Measurements from ENCODE around the gene USP44.

Gene USP44

DNA sequence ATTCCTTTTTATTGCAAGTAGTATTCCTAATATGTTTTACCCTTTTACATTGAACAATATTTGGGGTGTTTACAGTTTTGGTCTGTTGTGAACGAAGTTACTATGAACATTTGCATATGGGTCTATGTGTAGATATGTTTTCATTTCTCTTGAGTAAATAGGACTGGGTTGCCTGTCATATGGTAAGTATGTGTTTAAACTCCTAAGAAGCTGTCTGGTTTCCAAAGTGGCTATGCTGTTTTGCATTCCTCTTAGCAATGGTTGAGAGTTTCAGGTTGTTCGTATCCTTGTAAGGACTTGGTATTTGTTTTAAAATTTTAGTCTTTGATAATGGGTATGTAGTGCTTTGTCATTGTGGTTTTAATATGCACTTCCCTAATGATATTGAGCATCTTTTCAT is 71.0 kb downstream of the USP44 start:
- no peaks in the 10 kb centered on the region for H3K9me3 ChIP-seq (ENCODE audit: insufficient read depth, low read length)
- H3K27ac ChIP-seq (ENCODE audit: low read length) = no peak overlapping the region
- peaks cover 19% of the 10 kb centered on the region; the same call in 1 of the 2 replicates for H4K20me1 ChIP-seq (ENCODE audit: insufficient read depth, low read length)
- peaks cover 5% of the 10 kb centered on the region for H3K4me1 ChIP-seq (ENCODE audit: low read length)
- H3K27me3 ChIP-seq (ENCODE audit: low read depth, low read length) = no peaks in the 10 kb centered on the region
- H3K4me3 ChIP-seq (ENCODE audit: low read length) = no peak overlapping the region
- H3K9ac ChIP-seq (ENCODE audit: low read length) = no peak overlapping the region
- H3K79me2 ChIP-seq (ENCODE audit: low read length) = peaks cover 79% of the 10 kb centered on the region
- TF ChIP-seq, protein P1, sequence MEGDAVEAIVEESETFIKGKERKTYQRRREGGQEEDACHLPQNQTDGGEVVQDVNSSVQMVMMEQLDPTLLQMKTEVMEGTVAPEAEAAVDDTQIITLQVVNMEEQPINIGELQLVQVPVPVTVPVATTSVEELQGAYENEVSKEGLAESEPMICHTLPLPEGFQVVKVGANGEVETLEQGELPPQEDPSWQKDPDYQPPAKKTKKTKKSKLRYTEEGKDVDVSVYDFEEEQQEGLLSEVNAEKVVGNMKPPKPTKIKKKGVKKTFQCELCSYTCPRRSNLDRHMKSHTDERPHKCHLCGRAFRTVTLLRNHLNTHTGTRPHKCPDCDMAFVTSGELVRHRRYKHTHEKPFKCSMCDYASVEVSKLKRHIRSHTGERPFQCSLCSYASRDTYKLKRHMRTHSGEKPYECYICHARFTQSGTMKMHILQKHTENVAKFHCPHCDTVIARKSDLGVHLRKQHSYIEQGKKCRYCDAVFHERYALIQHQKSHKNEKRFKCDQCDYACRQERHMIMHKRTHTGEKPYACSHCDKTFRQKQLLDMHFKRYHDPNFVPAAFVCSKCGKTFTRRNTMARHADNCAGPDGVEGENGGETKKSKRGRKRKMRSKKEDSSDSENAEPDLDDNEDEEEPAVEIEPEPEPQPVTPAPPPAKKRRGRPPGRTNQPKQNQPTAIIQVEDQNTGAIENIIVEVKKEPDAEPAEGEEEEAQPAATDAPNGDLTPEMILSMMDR (IDR thresholded peaks at IDR 0.05; ENCODE audit: low read depth, low read length) = no peak
- TF ChIP-seq EZH2phosphoT487 (IDR thresholded peaks at IDR 0.05; ENCODE audit: low read depth) = no peak
- no peak overlapping the region for H3K4me2 ChIP-seq (ENCODE audit: low read length)
- H2AFZ ChIP-seq (ENCODE audit: low read depth, low read length) = no peak overlapping the region
- H3K36me3 ChIP-seq (replicated peaks; ENCODE audit: low read depth, low read length) = peaks cover 47% of the 10 kb centered on the region

- peaks cover 29% of the 10 kb centered on the region for H3K36me3 ChIP-seq (replicated peaks; ENCODE audit: low read depth, low read length)
- peak overlapping the region; percentile 95 for H3K4me3 ChIP-seq (ENCODE audit: low read length)
- peaks cover 67% of the 10 kb centered on the region for H3K79me2 ChIP-seq (ENCODE audit: low read length)
- peak overlapping the region; percentile 68; the same call in 1 of the 2 replicates for H3K27ac ChIP-seq (ENCODE audit: low read length)
- no peaks in the 10 kb centered on the region for H3K9me3 ChIP-seq (ENCODE audit: insufficient read depth, low read length)
- H3K9ac ChIP-seq (ENCODE audit: low read length) = peak overlapping the region; percentile 98
- peak overlapping the region; percentile 79 for H2AFZ ChIP-seq (ENCODE audit: low read depth, low read length)
- peaks cover 14% of the 10 kb centered on the region for H3K4me1 ChIP-seq (ENCODE audit: low read length)
- no peaks in the 10 kb centered on the region for H3K27me3 ChIP-seq (ENCODE audit: low read depth, low read length)
- peak overlapping the region; percentile 96 for H3K4me2 ChIP-seq (ENCODE audit: low read length)
- 0 out of 2 replicates have a peak, but pooled peaks cover 4% of the 10 kb centered on the region for H4K20me1 ChIP-seq (ENCODE audit: insufficient read depth, low read length)
- TF ChIP-seq, protein P1 (IDR thresholded peaks at IDR 0.05; ENCODE audit: low read depth, low read length) = no peak
- TF ChIP-seq EZH2phosphoT487 (IDR thresholded peaks at IDR 0.05; ENCODE audit: low read depth) = no peak
Measured at GRCh38 chr12:95474660-95474958, 76.7 kb downstream of the USP44 start.

DNA sequence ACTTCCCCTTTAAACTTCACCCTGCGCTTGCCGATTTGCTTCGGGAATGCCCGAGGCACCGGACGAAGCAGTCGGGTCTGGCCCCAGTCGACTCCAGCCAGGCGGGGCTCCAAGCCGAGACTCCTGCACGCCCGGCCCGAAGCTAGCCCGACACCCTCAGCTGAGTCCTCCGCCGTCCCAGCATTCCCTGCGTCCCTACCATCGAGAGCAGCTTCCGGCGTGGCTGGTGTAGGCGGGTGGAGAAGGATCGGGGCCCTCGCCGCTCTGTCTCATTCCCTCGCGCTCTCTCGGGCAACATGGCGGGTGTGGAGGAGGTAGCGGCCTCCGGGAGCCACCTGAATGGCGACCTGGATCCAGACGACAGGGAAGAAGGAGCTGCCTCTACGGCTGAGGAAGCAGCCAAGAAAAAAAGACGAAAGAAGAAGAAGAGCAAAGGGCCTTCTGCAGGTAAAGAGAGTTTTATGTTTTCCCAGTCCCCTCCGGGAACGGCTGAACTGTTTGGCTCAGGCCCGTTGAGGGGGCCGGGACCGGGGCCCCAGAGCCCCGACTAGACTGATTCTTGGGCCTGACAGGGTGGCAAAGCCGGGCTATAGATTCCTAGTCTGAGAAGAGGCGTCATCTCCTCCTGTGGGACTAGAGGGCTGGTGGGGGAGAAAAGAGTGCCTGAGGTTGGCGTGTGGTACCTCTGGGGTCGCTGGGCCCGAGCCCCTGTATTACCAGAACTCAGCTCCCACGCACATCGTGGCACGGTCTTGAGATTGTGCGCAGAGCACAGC is 77.2 kb downstream of the USP44 start, which contains the start of gene METAP2:
Gene METAP2, plus strand, starts transcription at position 269 of the 776 bp plus-strand sequence. Its CDS starts 28 bp downstream, at position 297.
- 0 out of 2 replicates have a peak, but pooled peaks cover 4% of the 10 kb centered on the region for H4K20me1 ChIP-seq (ENCODE audit: insufficient read depth, low read length)
- no peaks in the 10 kb centered on the region for H3K27me3 ChIP-seq (ENCODE audit: low read depth, low read length)
- peak within 1 kb of the TSS; percentile 98 for H3K9ac ChIP-seq (ENCODE audit: low read length)
- H2AFZ ChIP-seq (ENCODE audit: low read depth, low read length) = peak within 1 kb of the TSS; percentile 86
- TF ChIP-seq EZH2phosphoT487 (IDR thresholded peaks at IDR 0.05; ENCODE audit: low read depth) = no peak
- TF ChIP-seq, protein P1 (IDR thresholded peaks at IDR 0.05; ENCODE audit: low read depth, low read length) = no peak
- H3K4me2 ChIP-seq (ENCODE audit: low read length) = peak within 1 kb of the TSS; percentile 96
- no peaks in the 10 kb centered on the region for H3K9me3 ChIP-seq (ENCODE audit: insufficient read depth, low read length)
- peaks cover 28% of the 10 kb centered on the region for H3K36me3 ChIP-seq (replicated peaks; ENCODE audit: low read depth, low read length)
- peaks cover 14% of the 10 kb centered on the region for H3K4me1 ChIP-seq (ENCODE audit: low read length)
- H3K79me2 ChIP-seq (ENCODE audit: low read length) = peaks cover 62% of the 10 kb centered on the region
- H3K27ac ChIP-seq (ENCODE audit: low read length) = peak within 1 kb of the TSS; percentile 68
- H3K4me3 ChIP-seq (ENCODE audit: low read length) = peak within 1 kb of the TSS; percentile 95

GRCh38 chr12:95473231-95473883 is 77.9 kb downstream of the USP44 start:
- Histone ChIP-seq H3K27me3 (ENCODE audit: low read depth, low read length) (no peaks in the 10 kb centered on the region), H3K4me2 (ENCODE audit: low read length) (peak overlapping the region; percentile 87), H2AFZ (ENCODE audit: low read depth, low read length) (peak overlapping the region; percentile 86), H3K27ac (ENCODE audit: low read length) (peak overlapping the region; percentile 68), H3K36me3 (replicated peaks; ENCODE audit: low read depth, low read length) (peaks cover 21% of the 10 kb centered on the region), H3K4me1 (ENCODE audit: low read length) (peaks cover 14% of the 10 kb centered on the region), H3K79me2 (ENCODE audit: low read length) (peaks cover 55% of the 10 kb centered on the region), H3K9me3 (ENCODE audit: insufficient read depth, low read length) (no peaks in the 10 kb centered on the region), H3K9ac (ENCODE audit: low read length) (peak overlapping the region; percentile 98), H3K4me3 (ENCODE audit: low read length) (peak overlapping the region; percentile 95), H4K20me1 (ENCODE audit: insufficient read depth, low read length) (no peaks in the 10 kb centered on the region)
- no peak for TF ChIP-seq EZH2phosphoT487 (IDR thresholded peaks at IDR 0.05; ENCODE audit: low read depth)
- TF ChIP-seq, protein P1 (IDR thresholded peaks at IDR 0.05; ENCODE audit: low read depth, low read length) = no peak

Data from OCI-LY3 (cell line).